HG03097 (cell line): Measurements from ENCODE around the gene BUD13.
"Not testable (repeated sequence)": the region's sequence is repeated elsewhere in the genome, so short reads cannot be mapped to it uniquely, and the experiment has no call there.

Experiments used
- ATAC-seq: cut with Tn5 transposase; IDR thresholded peaks from one replicate; pipeline ENCODE4 v1.9.1; 2021; ENCODE audit not compliant: unreplicated experiment, low FRiP score

BUD13 gene, protein sequence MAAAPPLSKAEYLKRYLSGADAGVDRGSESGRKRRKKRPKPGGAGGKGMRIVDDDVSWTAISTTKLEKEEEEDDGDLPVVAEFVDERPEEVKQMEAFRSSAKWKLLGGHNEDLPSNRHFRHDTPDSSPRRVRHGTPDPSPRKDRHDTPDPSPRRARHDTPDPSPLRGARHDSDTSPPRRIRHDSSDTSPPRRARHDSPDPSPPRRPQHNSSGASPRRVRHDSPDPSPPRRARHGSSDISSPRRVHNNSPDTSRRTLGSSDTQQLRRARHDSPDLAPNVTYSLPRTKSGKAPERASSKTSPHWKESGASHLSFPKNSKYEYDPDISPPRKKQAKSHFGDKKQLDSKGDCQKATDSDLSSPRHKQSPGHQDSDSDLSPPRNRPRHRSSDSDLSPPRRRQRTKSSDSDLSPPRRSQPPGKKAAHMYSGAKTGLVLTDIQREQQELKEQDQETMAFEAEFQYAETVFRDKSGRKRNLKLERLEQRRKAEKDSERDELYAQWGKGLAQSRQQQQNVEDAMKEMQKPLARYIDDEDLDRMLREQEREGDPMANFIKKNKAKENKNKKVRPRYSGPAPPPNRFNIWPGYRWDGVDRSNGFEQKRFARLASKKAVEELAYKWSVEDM

DNA sequence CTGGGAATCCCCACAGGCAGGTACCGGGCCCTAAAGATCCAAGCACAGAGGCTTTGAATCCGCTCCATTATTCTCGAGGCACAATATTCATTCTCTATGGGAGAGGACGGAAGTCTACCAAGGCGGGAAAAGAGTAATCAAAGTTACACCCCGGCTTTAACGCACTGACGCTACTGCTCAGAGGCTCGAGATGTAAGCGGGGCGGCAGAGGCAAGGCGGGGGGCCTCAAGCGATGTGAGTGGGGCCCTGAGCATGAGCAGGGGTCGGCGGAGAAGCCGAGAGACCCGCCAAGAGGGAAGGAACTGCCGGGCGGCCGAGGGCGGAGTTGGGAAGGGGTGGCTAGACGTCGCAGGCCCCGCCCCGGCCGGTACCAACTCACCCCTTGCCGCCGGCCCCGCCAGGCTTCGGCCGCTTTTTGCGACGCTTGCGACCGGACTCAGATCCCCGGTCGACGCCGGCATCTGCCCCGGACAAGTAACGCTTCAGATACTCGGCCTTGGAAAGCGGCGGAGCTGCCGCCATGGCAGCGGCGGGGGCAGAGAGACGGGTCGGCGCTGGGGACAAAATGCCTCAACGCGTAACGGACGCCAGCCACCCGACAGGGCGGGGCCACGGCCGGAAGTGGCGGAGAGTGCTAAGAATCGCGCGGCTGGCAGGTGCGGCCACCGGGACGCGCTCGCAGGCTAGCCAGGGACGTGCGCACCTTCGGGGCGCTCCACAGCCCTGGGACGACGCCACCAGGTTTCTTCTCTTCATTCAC lies at the start of gene BUD13:
Gene BUD13 (minus strand): TSS at position 545 of the 760 bp plus-strand sequence. CDS start 23 bp downstream, at position 522.
- peak; percentile 80 for ATAC-seq

DNA sequence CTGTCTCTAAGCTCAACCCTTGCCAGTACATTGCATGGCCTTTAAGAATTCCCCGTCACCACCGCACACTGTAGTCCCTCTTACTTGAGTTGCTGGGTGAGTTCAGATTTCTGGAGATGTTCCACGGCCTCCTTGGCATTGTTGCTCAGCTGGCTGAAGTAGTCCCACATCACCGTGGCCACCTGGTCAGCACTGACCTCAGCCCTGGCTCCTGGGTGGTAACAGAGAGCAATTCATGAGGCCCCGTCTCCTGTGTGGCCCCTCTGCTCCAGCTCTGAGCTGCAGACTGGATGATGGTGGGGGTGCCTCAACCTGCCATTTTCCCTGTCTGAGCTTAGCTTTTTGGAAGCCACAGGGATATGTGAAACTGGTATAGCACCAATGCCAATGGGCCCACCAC lies 49.8 kb upstream of the BUD13 start:
- ATAC-seq: no peak

DNA sequence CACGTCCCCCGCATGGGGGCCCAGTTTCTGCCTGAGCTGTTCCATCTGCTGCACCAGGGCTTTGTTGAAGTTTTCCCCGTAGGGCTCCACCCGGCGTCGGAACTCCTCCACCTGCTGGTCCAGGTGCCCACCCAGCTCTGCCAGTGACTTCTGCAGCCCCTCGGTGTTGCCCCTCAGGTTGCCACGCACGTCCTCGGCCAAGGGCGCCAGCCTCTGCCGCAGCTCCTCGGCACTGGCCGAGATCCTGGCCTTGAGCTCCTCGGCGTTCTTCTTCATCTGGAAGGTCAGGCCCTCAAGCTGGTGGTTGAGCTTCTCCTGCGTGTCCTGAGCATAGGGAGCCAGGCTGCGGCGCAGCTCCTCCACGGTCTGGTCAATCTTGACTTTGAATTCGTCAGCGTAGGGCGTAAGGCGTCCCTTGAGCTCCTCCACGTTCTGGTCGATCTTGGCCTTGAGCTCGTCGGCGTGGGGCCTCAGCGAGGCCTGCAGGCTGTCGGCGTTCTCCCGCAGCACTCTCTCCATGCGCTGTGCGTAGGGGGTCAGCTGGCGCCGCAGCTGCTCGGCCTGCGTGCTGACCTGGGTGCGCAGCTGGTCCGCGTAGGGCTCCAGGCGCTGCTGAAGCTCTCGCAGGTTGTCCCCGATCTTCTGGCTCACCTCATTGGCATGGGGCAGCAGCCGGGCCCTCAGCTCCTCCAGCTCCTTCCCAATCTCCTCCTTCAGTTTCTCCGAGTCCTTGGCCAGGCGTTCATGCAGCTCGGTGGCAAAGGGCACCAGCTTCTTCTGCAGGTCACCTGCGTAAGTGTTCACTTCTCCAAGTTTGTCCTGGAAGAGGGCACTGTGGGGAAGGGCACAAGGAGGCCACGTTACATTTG lies 48.5 kb upstream of the BUD13 start:
- no peak for ATAC-seq

DNA sequence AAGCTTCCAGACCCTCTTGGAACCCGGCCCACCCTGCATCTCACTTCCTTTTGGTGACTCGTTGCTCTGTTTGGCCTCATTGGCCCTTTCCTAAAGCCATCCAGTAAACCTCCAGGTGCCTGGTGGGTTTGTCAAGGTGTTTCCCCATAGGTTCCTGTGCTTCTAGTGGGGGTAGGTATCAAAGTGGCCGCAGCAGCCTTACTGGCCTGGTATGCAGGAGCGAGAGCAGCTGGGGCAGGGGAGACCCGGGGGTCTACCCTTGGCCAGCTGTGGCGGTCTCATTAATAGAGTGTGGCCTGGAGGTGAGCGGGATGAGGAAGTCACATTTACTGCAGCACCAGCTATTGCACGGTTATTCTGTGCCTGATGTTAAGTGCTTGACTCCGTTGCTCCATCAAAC lies 46.3 kb upstream of the BUD13 start:
- no peak for ATAC-seq

DNA sequence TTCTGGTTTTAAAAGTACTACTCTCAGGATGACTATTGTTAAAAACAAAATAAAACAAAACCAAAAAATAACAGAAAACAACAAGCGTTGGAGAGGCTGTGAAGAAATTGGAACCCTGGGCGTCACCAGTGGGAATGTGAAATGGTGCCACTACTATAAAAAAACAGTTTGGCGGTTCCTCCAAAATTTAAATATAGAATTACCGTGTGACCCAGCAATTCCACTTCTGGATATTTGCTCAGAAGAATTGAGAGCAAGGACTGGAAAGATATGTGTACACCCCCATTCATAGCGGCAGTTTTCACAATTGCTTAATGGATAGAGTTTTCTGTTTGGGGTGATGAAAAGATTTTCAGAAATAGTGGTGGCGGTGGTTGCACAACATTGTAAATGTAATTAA lies 41.7 kb upstream of the BUD13 start:
- no peak for ATAC-seq

DNA sequence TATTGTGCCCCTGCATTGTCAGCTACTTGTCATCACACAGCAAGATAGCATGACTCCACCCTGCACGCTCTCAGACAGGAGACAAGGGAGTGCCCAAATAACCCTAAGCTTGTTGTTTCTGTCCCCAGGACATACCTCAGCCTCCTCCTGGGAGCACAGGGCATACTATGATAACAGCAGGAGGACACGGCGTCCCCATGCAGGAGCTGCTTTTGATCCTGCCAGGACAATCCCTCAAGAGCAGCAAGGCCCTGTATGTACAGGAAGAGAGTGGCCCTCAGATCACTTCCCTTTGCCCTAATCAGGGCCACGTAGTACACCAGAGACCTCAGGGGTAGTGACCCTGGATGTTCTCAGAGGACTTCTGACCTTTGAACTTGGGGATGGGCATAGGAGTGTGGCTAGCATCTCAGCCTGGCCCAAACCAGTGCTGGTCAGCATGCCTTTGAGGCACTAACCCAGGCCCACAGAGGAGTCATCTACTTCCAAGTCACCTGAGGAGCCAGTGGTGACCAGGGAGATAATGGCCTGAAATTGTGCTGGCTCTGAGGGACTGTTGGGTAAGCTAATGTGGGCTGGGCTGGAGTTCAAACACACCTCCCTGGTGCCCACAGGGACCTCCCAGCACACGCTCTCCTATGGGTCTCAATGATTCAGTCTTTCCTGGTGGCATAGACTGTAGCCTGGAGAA lies 41.1 kb upstream of the BUD13 start:
- ATAC-seq: no peak

DNA sequence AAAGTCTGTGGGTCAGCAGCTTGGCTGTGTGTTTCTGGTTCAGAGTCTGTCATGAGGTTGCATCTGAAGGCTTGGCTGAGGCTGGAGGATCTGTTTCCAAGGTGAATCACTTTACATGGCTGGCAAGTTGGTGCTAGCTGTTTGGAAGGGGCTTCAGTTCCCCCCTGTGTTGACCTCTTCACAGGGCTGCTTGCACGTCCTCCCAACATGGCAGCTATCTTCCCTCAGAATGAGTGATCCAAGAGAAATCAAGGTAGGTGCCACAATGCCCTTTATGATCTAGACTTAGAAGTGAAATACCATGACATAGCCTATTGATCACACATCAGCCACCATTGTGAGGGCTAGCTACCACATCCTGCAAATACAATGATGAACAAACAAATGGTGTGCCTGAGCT lies 40.4 kb upstream of the BUD13 start:
- no peak for ATAC-seq

DNA sequence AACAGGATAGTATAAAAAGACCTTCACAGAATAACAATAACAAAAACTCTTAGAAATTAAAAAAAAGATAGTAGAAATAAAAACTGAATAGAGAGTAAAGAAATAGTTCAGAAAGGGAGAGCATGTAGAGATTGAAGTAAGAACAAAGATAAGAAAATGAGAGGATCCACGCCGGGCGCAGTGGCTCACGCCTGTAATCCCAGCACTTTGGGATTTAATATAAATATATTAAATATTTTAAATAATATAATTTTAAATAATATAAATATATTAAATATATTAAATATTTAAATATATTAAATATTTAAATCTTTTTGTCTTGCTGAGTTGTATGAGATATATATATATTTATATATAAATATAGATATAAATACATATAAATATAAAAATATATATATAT lies 39.3 kb upstream of the BUD13 start:
- no peak for ATAC-seq

DNA sequence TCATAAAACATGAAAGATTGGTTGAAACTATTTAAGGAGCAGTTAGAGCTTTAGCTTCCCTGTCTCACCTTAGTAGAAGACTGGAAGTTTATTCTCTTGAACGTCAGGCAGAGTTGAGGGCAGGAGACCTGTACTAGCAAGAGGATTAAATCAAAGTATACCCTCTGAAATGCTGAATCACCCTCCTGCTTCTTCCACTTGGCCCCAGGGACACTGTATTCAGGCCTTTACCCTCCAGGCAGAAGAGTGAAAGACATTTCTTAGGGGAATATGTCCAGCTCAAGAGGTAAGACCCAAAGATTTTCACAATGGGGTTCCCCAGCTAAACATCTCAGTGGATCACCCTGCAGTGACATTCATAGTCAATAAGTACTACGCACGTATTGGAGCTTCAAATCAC lies 38.4 kb upstream of the BUD13 start:
- ATAC-seq: no peak

DNA sequence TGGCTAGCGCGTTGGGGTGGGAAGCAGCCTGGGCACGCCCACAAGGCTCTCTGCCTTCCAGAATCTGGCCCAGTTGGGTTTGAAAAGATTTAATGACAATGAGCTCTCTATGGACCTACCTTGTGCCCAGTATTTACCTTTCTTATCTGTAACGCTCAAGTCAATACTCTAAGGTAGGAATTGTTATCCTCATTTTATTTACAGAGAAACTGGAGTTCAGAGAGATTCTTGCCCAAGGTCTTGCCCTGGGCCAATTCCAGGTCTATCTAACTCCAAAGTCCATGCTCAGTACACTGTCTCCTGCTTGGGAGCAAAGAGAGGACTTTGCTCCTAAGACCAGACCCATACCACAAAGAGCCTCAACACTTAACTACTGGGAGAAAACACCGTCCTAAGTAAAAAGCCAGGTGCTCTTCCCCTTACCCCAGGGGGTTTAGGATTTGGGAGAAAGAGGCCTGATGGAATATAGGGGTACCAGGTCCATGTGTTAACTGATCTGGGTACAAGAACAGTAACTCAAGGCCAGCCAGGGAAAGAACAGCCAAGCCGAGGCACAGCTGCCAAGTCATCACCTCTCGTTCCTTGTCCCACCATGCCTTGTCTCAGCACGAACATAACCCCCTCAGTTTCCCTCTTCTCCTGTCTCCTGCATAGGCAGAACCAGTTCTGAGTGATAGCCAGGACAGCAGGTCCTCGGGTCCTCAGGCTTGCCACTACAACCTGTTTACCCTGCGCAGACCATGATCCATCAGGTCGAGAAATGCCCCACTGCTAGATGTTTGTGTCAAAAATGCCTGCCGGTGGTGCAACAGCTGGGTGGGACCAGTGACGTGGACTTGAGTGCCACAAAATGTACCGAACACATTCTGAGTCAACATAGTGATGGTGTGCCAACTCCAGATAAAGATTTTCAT lies 35.7 kb upstream of the BUD13 start:
- ATAC-seq: no peak

DNA sequence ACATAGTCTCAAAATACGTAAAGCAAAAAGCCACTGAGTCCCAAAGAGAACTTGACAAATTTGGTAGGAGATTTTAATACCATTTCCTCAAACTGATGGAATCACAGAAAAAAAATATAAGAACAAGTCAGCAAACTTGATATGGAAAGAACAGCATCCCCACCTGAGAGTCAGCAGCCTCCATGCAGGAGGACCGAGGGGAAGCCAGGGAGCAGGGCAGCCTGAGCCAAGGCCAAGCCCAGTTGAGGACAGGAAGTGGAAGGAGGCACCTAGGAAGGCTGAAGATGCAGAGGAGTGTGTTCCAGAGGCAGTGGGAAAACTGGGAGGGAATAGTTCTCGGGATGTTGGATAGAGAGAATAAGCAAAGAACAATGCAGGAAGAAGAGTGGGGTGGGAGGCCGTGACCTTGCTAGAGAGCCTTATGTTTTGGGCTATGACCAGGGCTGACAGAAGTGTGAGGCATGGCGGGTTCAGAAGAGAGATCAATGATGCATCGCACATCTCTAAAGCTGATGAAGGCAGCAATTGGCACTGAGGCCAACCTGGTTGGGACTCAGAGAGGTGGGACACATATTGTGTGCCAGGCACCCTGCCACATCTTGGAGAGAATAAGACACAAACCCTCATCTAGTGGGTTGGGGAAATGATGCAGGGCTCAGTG lies 34.9 kb upstream of the BUD13 start:
- ATAC-seq: no peak

DNA sequence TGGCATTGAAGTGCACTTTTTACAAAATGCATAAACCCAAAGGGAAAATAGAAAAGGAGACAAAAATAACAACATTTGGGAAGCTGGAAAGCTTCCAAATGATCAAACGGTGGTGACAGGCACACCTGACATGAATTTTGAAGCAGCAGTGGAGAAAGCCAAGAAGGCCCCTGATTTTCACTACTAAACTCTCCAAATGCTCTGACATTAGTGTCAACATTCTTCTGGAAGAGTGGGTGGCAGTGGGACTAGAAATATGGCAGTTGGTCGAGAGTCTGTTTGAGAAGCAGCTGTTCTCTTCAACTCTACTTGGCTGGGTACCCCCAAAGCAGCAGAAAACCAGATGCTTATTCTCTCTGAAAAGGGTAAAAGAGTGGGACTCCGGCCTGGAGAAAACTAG lies 31.2 kb upstream of the BUD13 start:
- no peak for ATAC-seq

DNA sequence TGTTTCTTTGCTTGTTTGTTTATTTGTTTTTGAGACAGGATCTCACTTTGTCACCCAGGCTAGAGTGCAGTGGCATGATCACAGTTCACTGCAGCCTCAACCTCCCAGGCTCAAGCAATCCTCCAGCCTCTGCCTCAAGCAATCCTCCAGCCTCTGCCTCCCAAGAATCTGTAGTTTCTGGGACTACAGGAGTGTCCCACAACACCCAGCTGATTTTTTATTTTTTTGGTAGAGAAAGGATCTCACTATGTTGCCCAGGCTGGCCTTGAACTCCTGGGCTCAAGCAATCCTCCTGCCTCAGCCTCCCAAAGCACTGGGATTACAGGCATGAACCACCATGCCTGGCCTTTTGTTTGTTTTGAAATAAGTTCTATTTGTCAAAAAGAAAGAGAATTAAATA lies 28.9 kb upstream of the BUD13 start:
- ATAC-seq: not testable (repeated sequence)

DNA sequence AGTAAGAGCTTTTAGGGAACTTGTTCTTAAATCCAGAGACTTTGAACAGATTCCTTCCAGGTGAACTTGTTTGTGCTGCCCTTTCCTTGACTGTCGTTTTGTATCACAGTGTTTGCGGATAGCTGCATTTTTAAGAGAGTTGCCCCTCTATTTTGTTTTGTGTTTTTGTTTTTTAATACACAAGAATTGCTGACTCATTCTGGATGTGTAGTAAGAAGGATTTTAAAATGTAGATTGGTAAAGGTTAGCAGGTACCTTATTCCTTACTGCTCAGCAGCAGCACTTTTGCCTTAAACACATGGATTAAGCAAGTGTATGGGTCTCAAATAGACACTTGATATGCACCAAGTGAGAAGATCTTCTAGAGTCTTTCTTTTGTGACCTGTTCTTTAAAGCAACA lies 27.8 kb upstream of the BUD13 start:
- ATAC-seq: no peak

DNA sequence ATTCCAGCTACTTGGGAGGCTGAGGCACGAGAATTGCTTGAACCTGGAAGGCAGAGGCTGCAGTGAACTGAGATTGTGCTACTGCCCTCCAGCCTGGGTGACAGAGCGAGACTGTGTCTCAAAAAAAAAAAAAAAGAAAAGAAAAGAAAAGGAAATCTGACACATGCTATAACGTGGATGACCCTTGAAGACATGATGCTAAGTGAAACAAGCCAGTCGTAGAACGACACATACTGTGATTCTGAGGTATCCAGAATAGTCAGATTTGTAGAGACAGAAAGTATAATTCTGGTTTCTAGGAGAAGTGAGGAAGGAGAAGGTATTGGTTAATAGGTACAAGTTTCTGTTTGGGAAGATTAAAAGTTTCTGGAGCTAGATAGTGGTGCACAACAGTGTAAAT lies 25.6 kb upstream of the BUD13 start:
- no peak for ATAC-seq

DNA sequence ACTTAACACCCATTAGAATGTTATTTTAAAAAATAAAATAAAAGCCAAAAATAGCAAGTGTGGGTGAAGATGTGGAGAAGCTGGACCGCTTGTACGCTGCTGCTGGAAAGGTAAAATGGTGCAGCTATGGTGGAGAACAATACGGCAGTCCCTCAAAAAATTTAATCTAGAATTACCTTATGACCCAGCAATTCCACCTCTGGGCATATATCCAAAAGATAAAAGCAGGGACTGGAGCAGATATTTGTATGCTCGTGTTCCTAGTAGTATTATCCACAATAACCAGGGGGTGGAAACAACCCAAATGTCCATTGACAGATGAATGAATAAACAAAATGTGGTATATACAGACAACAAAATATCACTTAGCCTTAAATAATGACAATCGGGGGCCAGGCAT lies 25.0 kb upstream of the BUD13 start:
- ATAC-seq: no peak

DNA sequence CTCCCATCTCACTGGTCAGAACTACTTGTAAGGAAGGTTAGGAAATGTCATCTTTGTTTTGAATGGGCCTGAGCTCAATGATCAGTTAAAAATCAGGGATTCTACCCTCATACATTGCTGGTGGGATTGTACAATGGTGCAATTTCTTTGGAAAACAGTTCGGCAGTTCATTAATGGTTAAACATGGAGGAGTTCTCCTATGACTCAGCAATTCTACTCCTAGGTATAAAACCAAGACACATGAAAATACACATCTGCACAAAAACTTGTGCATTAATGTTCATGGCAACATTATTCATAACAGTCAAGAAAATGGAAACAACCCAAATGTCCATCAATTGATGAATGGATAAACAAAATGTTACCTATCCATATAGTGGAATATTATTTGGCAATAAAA lies 23.8 kb upstream of the BUD13 start:
- ATAC-seq: no peak

DNA sequence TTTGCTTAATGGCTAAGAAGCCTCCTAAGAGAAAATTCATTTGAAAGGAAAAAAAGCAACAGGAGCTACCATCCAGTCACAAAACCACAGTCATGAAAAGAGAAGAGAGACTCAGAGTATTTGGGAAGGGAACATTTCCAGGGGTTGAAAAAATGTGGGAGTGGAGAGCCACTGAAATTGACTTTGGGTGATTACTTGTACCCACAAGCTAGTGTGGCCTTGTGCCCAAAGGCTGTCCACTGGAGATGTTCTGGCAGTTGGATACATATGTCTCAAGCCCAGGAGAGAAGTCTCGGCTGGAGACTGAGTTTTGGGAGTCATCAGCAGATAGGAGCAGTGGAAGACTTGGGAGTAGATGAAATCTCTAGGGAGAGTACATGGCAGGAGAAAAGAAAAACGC lies 22.1 kb upstream of the BUD13 start:
- no peak for ATAC-seq

DNA sequence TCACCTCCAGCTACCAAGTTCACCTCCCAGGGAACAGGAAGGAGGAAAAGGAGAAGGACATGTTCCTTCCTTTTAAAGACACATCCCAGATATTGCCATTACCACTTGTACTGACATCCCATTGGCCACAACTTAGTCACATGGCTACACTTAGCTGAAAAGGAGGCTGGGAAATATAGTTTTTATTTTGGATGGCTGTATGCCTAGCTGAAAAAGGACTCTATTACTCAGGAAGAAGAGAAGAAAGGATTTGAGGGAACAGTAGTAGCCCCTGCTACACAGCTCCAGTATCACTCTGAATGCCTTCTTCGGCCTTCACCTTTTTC lies 20.9 kb upstream of the BUD13 start:
- no peak for ATAC-seq
